DND-41 (cell line): ENCODE data around the gene FCRL6.

ENCODE experiments used
- ATAC-seq: fragments of 200-7000 bp; cut with Tn5 transposase; 3 replicates; pipeline ENCODE4 v1.9.1; 2021; ENCODE audit warnings: low read depth; ENCODE audit not compliant: insufficient read depth
- DNase-seq: peaks from one replicate; pipeline ENCODE4 v3.0.0-alpha.2; 2020
- H2AFZ ChIP-seq: 2 replicates; pipeline ENCODE4 v1.6.0; 2012; ENCODE audit warnings: low read depth, low read length
- H3K27ac ChIP-seq: 2 replicates; pipeline ENCODE4 v1.5.1; 2012; ENCODE audit warnings: low read length, inconsistent platforms
- H3K27me3 ChIP-seq: fragments of 200-600 bp; sonication (generic); 2 replicates; pipeline ENCODE4 v1.6.0; 2012; ENCODE audit warnings: low read length, mild to moderate bottlenecking, inconsistent platforms; ENCODE audit not compliant: insufficient read depth, poor library complexity
- H3K36me3 ChIP-seq: 2 replicates; pipeline ENCODE4 v1.5.1; 2012; ENCODE audit warnings: low read length, inconsistent platforms; ENCODE audit not compliant: insufficient read depth
- H3K4me1 ChIP-seq: 2 replicates; pipeline ENCODE4 v1.5.1; 2012; ENCODE audit warnings: mild to moderate bottlenecking, low read length; ENCODE audit not compliant: insufficient read depth
- H3K4me2 ChIP-seq: 2 replicates; pipeline ENCODE4 v1.6.0; 2012; ENCODE audit warnings: mild to moderate bottlenecking, moderate library complexity, low read length, inconsistent platforms; ENCODE audit not compliant: insufficient read depth
- H3K4me3 ChIP-seq, 2 experiments: fragments of 200-600 bp in 1 of 2; shearing (Covaris generic) in 1 of 2; 2 replicates each; pipeline ENCODE4 v1.5.1; 2012 to 2016; ENCODE audit warnings: inconsistent platforms in 2 of 2, low read length in 2 of 2, mild to moderate bottlenecking in 2 of 2, low read depth in 1 of 2, moderate library complexity in 1 of 2
- H3K79me2 ChIP-seq: 2 replicates; pipeline ENCODE4 v1.6.0; 2012; ENCODE audit warnings: low read length, inconsistent platforms; ENCODE audit not compliant: insufficient read depth
- H3K9ac ChIP-seq: 2 replicates; pipeline ENCODE4 v1.6.0; 2012; ENCODE audit warnings: low read depth, mild to moderate bottlenecking, inconsistent platforms, low read length, moderate library complexity
- H3K9me3 ChIP-seq: 2 replicates; pipeline ENCODE4 v1.5.1; 2012; ENCODE audit warnings: low read length, moderate library complexity, mild to moderate bottlenecking, inconsistent platforms; ENCODE audit not compliant: insufficient read depth, severe bottlenecking
- H4K20me1 ChIP-seq: 2 replicates; pipeline ENCODE4 v1.6.0; 2012; ENCODE audit warnings: low read length; ENCODE audit not compliant: insufficient read depth
- CTCF ChIP-seq: IDR thresholded peaks from 2 replicates; pipeline ENCODE4 v1.5.1; 2012; ENCODE audit warnings: borderline replicate concordance, low read length, moderate library complexity, mild to moderate bottlenecking; ENCODE audit not compliant: poor library complexity, severe bottlenecking; ENCODE audit errors: extremely low read depth
- EZH2 ChIP-seq: IDR thresholded peaks from 3 replicates; pipeline ENCODE4 v1.6.1; 2012; ENCODE audit warnings: borderline replicate concordance, low read depth, mild to moderate bottlenecking, moderate library complexity, low read length, inconsistent platforms; ENCODE audit not compliant: severe bottlenecking

FCRL6 gene

DNA sequence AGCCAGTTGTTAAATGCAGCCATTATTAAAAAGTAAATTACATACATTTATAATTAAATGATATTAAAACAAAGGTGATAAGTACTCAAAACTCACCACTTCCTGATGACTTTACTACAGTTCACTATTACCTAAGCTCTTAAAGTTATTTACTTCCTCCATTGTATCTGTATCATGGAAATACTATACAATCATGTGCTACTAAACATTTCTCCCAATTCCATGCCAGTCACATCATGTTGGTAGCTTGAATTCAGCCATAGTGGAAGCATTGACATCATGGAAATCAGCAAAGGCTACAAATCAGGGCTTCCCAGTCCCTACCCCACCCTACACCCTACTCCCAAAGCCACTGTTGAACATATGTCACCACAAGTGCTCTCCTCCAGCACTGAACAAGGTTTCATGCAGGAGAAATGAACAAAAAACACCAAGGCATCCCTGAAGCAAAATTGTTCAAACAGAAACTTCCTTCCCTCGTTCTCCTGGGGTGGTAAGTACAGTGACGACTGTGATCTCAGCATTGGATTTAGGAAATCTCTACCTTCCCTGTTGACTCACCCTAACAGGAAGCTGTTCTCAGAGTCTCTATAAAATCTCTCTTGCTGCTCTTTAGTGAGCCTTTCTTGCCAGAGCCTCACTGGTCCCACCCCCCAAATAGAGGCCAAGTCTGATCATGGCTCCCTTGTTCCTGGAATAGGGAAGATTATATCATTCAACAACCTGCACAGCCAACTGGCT, 47.6 kb downstream of the FCRL6 start:
- no peaks in the 10 kb centered on the region for H3K36me3 ChIP-seq
- H3K27me3 ChIP-seq, result peaks cover 29% of the 10 kb centered on the region
- no peaks in the 10 kb centered on the region for H3K4me1 ChIP-seq
- no peaks in the 10 kb centered on the region for H3K79me2 ChIP-seq
- ATAC-seq (no peak), DNase-seq (no peak)
- H3K9ac ChIP-seq, result no peak overlapping the region
- no peak overlapping the region for H3K4me3 ChIP-seq
- TF ChIP-seq EZH2, result no peak
- TF ChIP-seq CTCF, result no peak
- no peak overlapping the region for H3K27ac ChIP-seq
- no peaks in the 10 kb centered on the region; the same call in 1 of the 2 replicates for H4K20me1 ChIP-seq
- H3K9me3 ChIP-seq, result no peaks in the 10 kb centered on the region
- H2AFZ ChIP-seq, result no peak overlapping the region
- no peak overlapping the region for H3K4me2 ChIP-seq

- no peak for ATAC-seq
- Histone ChIP-seq H3K4me1 (no peaks in the 10 kb centered on the region), H3K27me3 (peaks cover 22% of the 10 kb centered on the region), H3K4me3 (no peak overlapping the region), H3K79me2 (no peaks in the 10 kb centered on the region), H3K36me3 (no peaks in the 10 kb centered on the region), H4K20me1 (no peaks in the 10 kb centered on the region; the same call in 1 of the 2 replicates), H3K4me2 (no peak overlapping the region), H3K9ac (no peak overlapping the region), H3K27ac (no peak overlapping the region), H3K9me3 (no peaks in the 10 kb centered on the region), H2AFZ (no peak overlapping the region)
- no peak for DNase-seq
- TF ChIP-seq CTCF (peak; percentile 29), EZH2 (no peak)
Observed at GRCh38 chr1:159851407-159851806, 49.2 kb downstream of the FCRL6 start.

- DNase-seq (no peak), ATAC-seq (no peak)
- Histone ChIP-seq H3K4me2 (no peak overlapping the region), H3K27ac (no peak overlapping the region), H3K27me3 (peaks cover 16% of the 10 kb centered on the region), H3K9me3 (no peaks in the 10 kb centered on the region), H2AFZ (no peak overlapping the region), H3K4me1 (no peaks in the 10 kb centered on the region), H3K36me3 (no peaks in the 10 kb centered on the region), H3K9ac (no peak overlapping the region), H3K79me2 (no peaks in the 10 kb centered on the region), H4K20me1 (no peaks in the 10 kb centered on the region; the same call in none of the 2 replicates), H3K4me3 (no peak overlapping the region)
- no peak for TF ChIP-seq CTCF
- TF ChIP-seq EZH2, result no peak
Observed at GRCh38 chr1:159853417-159854115, 51.4 kb downstream of the FCRL6 start.
